ENCODE measurements around the gene TLX1.

TLX1 gene

DNA sequence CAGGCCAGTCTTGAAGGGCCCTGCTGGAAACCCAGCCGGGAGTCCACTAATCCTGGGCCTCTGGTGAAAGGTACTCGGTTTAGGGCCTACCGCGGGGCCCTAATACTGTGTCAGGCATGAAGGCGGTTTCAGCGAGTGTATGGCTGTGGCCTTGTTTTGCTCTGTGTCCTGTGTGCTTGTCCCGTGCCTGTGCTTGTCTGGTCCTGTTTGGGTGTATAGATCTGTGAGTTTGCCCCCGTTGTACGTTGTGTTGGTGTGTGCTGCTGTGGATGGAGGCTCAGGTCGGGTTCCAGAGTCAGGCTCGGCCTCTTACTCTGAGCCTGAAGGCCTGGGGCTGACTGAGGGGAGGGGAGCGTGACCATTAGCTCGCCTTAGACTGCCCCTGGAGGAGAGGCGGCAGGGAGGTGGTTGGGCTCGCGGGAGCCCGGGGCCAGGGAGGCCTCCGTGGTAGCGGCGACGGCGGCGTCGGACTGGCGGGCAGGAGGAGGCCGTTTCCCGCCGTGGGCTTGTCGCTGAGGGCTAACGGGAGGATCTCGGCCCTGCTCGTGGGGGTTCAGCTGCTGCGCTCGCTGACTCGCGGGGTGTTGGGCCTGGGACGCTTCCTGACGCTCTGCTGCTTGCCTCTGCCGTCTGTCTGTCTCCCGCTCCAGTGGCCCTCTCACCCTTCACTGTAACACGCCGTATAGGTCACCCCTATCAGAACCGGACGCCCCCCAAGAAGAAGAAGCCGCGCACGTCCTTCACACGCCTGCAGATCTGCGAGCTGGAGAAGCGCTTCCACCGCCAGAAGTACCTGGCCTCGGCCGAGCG is 2.6 kb downstream of the TLX1 start:
- no peak for DNase-seq

GRCh38 chr10:101134299-101135127 is 3.4 kb downstream of the TLX1 start:
- DNase-seq = no peak

DNA sequence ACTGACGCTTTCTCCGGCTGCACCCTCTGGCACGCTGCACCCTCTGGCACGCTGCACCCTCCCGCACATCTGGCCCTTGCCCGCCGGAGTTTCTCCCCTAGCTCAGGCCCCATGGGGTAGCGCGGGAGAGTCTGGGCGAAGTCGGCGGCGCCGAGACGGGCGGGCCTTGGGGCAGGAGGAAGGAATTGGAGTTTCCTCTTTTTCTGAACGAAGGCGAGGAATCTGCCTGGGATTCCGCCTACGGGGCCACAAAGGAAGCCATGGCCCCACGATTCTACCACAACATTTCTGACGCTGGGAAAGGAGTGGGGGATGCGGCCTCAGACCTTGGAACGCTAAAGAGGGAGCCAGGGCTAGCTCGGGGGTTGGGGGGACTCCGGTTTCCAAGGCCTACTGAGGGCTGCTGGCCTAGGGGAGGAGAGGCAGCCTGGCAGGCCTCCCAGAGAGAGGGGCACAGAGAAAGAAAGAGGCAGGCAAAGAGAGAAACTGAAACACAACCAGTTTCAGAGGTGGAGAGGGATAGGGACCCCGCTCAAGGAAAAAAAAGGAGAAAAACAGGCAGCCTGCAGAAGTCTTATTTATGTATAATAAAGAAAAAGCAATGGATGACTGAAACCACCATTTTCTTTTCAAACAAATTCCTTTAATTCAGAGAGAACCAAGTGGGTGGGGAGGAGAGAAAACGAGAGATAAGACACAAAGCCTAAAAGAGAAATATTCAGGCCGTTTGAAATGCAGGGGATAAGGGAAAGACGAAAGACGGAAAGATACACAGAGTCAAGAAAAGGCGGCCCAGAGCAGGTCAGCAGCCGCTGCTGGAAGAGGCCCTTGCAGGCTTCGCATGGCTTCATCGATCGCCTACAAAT is 4.3 kb downstream of the TLX1 start:
- no peak for DNase-seq

DNA sequence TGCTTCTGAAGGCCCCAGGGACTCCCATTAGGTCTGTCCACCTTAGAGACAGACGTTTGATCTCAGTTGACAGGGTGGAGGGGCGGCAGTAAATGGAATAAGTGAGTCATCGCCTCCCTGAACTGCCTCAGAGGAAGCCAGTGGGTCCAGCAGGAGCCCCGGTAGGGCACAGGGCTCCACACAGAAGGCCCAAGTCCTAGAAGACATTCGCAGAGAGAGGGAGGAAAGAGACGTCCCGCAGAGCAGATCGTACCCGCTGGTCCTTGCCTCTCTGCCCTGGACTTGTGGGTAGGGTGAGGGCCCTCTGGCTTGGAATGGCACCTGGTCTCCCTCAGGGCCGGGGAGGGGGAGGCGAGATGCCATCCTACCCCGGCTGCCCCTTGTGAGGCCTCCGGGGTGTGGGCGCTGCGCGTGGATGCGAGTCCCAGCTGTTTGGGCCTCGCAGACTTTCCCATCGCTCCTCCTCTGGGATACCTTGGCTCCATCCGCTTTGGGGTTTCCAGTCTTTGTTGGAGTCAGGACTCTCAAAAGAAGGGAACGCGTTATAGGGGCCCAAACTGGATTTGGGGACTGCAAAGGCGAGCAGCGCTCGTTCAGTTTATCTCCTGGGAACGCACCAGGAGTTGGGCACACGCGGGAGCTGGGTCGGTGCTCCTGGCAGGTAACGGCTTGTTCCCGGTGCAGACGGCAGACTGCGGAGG is 5.1 kb downstream of the TLX1 start:
- no peak for DNase-seq

DNA sequence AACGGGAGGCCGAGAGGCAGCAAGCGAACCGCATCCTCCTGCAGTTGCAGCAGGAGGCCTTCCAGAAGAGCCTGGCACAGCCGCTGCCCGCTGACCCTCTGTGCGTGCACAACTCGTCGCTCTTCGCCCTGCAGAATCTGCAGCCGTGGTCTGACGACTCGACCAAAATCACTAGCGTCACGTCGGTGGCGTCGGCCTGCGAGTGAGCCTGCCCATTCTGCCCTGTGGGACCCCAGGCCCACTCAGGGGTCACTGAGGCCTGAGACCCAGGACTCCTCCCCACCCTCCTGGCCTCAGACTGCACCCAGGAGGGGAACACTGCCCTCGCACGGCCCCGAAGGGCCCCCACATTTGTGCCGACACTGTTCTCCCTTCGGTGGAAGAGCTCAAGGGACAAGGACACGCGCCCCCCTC is 5.6 kb downstream of the TLX1 start:
- no peak for DNase-seq

DNA sequence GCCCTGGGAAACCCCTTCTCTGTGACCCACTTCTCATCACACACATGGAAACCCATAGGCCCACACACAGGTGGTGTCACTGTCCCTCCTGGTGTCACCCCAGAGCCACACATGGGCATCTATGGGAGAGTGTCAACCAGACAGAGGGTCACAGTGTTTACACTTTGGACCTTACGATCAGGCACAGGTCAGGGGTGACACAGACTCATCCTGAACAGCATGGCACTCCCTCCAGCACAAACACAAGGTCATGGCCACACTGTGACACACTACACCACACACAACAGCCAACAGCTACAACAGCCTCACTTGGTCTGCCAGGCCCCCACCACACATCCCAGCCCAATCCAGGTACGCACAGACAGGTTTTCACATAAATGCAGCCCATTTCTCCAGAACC is 6.2 kb downstream of the TLX1 start:
- DNase-seq = no peak

DNA sequence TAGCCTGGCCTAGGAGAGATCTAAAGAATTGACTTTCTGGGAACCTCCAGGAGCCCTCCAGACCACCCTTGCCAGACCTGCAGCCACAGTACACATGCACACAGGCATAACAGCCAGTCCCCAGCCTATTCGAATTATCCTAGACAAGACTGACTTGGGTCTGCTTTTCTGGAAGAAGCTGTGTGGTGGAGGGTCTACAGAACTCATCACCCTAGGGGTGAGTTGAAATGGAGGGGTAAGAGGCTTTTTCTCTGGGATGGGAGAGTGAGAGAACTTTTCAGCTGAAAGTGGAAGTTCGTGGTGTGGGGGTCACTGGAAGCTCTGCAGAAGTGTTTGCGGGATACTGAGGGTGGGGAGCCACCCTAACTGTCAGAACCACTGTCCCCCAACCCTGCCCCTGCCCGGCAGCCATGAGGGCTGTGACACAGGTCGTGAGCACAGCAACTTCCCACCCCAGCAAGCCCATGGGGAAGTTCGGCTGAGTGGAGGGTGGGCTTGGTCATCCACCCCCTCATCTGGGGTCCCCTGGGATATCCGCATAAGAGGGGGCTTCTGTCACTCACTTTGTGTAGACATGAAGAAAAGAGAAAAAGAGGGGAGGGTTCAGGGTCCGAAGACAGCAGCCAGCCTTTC is 7.8 kb downstream of the TLX1 start:
- no peak for DNase-seq

- no peak for DNase-seq
Observed at GRCh38 chr10:101139421-101139911, 8.4 kb downstream of the TLX1 start.

DNA sequence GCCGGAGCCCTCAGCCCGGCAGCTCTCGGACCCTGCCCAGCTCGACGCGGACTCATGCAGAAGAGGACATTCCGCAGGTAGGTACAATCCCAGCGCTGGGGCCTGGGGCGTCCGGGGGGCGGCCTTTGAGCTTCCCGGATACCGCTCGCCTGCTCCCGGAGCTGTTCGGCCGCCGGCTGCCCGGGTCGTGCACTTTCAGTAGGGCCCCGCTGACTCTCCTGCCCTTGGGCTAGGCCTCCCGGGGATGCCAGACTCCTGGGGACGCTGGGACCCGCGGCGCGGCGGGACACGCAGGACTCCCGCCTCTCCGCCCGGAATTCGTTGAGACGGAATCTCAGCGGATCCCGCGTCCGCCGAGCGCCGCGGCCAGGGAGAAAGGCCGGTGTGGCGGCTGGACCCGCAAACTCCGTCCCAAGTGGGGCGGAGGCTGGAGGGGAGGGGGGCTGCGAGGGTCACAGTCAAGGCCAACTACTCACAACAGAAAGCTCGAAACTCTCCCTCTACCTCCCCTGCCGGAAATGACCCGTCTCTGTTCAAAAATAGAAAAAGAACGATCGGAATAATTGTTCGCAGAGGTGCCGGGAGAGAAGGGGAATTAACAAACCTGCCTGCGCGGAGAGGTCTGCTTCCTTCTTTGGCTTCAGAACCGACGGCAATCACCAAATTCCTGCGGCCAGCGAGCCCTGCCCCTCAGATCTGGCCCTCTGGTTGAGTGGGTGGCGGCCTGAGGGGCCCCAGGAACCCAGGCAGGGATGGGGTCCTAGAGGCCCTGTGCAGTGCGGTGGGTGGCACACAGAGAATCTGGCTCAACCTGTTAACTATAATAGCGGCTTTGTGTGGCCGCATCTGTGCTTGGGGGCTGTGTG is 9.2 kb downstream of the TLX1 start:
- no peak for DNase-seq

DNA sequence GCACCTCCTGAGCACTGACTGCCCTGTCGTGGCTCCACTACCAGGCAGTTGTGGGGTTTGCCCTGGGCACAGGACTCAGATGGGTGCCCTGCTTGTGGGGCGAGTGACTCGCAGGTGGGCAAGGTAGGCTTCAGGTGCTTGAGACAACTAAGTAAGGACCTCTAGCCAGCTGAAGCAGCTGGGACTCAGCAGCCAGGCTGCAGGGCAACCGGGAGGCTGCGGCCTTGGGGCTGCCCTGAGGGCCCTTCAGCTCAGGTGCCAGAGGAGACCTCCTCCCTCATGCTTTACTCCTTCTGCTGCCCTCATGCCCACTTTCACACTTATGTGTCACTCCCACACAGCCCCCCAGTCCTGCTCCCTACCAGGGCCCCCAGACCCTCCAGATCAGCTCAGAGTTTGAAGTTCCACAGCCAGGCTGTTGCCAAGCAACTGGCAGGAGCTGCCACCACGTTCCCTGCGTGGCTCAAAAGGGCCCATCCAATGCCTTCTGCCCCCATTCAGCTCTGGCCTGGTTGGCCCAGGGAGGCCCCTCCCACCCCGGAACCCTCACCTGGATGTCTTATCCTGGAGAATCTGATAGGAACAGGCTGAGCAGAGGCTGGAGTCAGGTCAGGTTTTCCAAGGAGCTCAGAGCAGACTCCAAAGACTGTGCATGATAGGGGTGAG is 10.0 kb downstream of the TLX1 start:
- DNase-seq = no peak

GRCh38 chr10:101141616-101142532 is 10.8 kb downstream of the TLX1 start:
- peak in 56 of 58 donors; percentile 1 to 82 (median 50) for DNase-seq

GRCh38 chr10:101142533-101143344 is 11.6 kb downstream of the TLX1 start:
- DNase-seq = no peak

DNA sequence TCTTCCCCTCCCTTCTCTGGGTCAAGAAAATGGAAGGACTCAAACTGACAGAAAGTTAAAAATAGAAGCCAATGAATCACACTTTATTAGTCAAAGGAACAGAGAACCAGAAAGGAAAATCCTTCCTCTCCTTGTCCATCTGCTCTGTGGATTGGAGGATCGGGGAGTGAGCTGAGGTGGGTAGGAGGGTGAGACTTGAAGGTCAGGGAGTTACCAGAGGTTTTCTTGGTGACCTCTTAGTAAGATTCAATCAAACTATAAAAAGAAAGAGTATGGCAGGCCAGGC is 12.2 kb downstream of the TLX1 start:
- DNase-seq = no peak

DNA sequence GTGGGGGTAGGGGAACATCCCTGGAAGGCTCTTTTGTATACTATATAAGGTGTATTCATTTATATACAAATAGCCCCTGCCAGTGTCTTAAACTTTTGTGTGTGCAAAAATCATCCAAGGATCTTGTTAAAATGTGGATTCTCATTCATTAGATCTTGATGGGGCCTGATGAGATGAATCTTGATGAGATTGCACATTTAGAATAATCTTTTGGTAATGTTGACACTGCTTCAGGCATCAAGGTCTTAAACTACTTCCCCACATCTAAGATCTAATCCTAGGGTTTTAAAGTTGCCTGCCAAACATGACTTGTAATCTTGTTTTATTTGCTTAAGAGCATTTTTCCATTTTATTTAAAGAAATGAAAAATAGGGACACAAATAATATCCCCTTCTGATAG is 13.0 kb downstream of the TLX1 start:
- no peak for DNase-seq

DNA sequence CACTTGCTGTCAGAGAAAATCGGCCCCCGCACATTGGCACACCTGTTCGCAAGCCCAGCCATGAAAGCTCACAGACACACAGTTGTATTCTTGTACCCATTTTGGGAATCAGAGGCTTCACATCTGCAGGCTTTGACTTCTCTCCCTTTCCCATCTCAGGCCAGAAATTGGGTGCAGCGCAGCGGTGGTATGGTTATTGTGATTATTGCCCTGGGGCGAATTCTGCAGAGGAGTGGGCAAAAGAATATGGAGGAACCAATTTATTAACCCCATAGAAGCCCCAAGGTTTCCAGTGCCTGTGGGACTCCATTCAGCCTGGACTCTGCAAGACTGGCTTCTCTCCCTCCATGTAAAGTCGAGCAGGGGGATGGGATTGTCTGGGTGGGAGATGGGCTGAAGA is 14.0 kb downstream of the TLX1 start:
- no peak for DNase-seq

DNA sequence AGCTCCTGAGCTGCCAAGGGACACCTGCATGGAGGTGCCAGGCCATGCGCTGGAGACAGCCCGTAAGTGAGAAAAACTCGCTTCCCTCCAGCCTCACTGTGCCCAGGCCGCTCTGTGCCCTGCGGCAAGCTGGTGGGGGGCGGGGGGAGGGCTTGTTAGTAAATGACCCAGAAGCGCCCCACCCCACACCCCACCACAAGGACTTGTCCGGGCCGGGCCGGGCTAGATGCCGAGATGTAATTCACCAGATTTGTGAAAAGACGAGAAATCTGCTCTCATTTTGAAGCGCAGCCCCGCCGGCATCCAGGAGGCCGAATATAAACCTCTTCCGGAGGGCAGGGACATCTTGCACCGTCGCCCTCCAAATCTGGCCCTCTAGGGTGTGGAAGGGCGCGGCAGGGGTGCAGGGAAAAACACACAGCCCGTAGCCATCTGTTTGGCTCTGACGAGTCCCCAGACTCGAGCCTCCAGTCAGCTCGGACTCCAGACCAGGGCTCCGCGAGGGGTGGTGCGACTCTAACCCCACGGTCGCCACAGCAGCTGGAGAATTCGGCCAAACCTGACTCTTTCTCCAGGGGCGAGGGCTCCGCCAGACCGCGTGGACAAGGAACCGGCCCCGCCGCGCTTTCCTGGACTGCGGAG is 14.8 kb downstream of the TLX1 start:
- DNase-seq = no peak
